ENCODE data around the gene PKP4. TPM values are rescaled to one million over a fixed set of nuclear protein-coding genes. Genes with fewer than 3 reads are reported as not detected.

PKP4 gene
- total RNA-seq, 2 donors from 2014 or later = 90.5 to 102 TPM

- Histone ChIP-seq H3K4me3 (ENCODE audit: low read length) (no peak overlapping the region), H3K36me3 (ENCODE audit: control insufficient read depth, insufficient read depth, low read length) (no peaks in the 10 kb centered on the region), H3K4me1 (ENCODE audit: control insufficient read depth, insufficient read depth, low read length) (peaks cover 2% of the 10 kb centered on the region), H3K9me3 (ENCODE audit: control insufficient read depth, low read length) (no peaks in the 10 kb centered on the region), H3K27ac (ENCODE audit: low read depth, low read length) (no peak overlapping the region), H3K27me3 (ENCODE audit: control insufficient read depth, insufficient read depth, low read length, poor library complexity, severe bottlenecking) (no peaks in the 10 kb centered on the region), H3K9ac (ENCODE audit: extremely low read depth, low read length, poor library complexity, severe bottlenecking) (no peak overlapping the region)
- Mint-ChIP-seq H3K4me1 (peaks cover 19% of the 10 kb centered on the region), H3K4me3 (no peak overlapping the region), H3K9me3 (no peaks in the 10 kb centered on the region), H3K36me3 (ENCODE audit: low read depth) (no peaks in the 10 kb centered on the region), H3K27ac (no peak overlapping the region), H3K27me3 (ENCODE audit: insufficient read depth) (no peaks in the 10 kb centered on the region)
- no peak for DNase-seq
- WGBS, 2 experiments (ENCODE audit: insufficient coverage in 1 of 2, insufficient read length in 1 of 2) = 80 to 98% methylated on average over 1 to 2 of the region's 2 CpGs
- TF ChIP-seq CTCF (conservative IDR thresholded peaks at IDR 0.05) = no peak
Observed at GRCh38 chr2:158507679-158508078, 50.9 kb downstream of the PKP4 start.

- H3K27me3 Mint-ChIP-seq (ENCODE audit: insufficient read depth) = no peaks in the 10 kb centered on the region
- Histone ChIP-seq H3K27ac (ENCODE audit: low read depth, low read length) (no peak overlapping the region), H3K4me1 (ENCODE audit: control insufficient read depth, insufficient read depth, low read length) (peaks cover 2% of the 10 kb centered on the region), H3K9ac (ENCODE audit: extremely low read depth, low read length, poor library complexity, severe bottlenecking) (no peak overlapping the region), H3K36me3 (ENCODE audit: control insufficient read depth, insufficient read depth, low read length) (peaks cover 6% of the 10 kb centered on the region), H3K9me3 (ENCODE audit: control insufficient read depth, low read length) (no peaks in the 10 kb centered on the region), H3K4me3 (ENCODE audit: low read length) (no peak overlapping the region), H3K27me3 (ENCODE audit: control insufficient read depth, insufficient read depth, low read length, poor library complexity, severe bottlenecking) (no peaks in the 10 kb centered on the region)
- WGBS, 2 experiments (ENCODE audit: insufficient coverage in 1 of 2, insufficient read length in 1 of 2) = 86 to 93% methylated on average over 2 of the region's 2 CpGs
- no peaks in the 10 kb centered on the region for H3K9me3 Mint-ChIP-seq
- peaks cover 2% of the 10 kb centered on the region for H3K36me3 Mint-ChIP-seq (ENCODE audit: low read depth)
- no peak overlapping the region for H3K4me3 Mint-ChIP-seq
- no peak overlapping the region for H3K27ac Mint-ChIP-seq
- H3K4me1 Mint-ChIP-seq = peaks cover 23% of the 10 kb centered on the region
- no peak for DNase-seq
- TF ChIP-seq CTCF (conservative IDR thresholded peaks at IDR 0.05) = no peak
Observed at GRCh38 chr2:158509928-158510797, 53.4 kb downstream of the PKP4 start.

GRCh38 chr2:158510887-158511286 lies 54.1 kb downstream of the PKP4 start:
- Histone ChIP-seq H3K36me3 (ENCODE audit: control insufficient read depth, insufficient read depth, low read length) (peaks cover 6% of the 10 kb centered on the region), H3K9ac (ENCODE audit: extremely low read depth, low read length, poor library complexity, severe bottlenecking) (no peak overlapping the region), H3K4me3 (ENCODE audit: low read length) (no peak overlapping the region), H3K27me3 (ENCODE audit: control insufficient read depth, insufficient read depth, low read length, poor library complexity, severe bottlenecking) (no peaks in the 10 kb centered on the region), H3K27ac (ENCODE audit: low read depth, low read length) (no peak overlapping the region), H3K4me1 (ENCODE audit: control insufficient read depth, insufficient read depth, low read length) (no peaks in the 10 kb centered on the region), H3K9me3 (ENCODE audit: control insufficient read depth, low read length) (no peaks in the 10 kb centered on the region)
- no peaks in the 10 kb centered on the region for H3K9me3 Mint-ChIP-seq
- no peak overlapping the region for H3K27ac Mint-ChIP-seq
- H3K36me3 Mint-ChIP-seq (ENCODE audit: low read depth) = peaks cover 2% of the 10 kb centered on the region
- H3K4me3 Mint-ChIP-seq = no peak overlapping the region
- H3K27me3 Mint-ChIP-seq (ENCODE audit: insufficient read depth) = no peaks in the 10 kb centered on the region
- no peak for DNase-seq
- 94 to 100% methylated on average over 2 to 8 of the region's 8 CpGs for WGBS, 2 experiments (ENCODE audit: insufficient coverage in 1 of 2, insufficient read length in 1 of 2)
- peaks cover 16% of the 10 kb centered on the region for H3K4me1 Mint-ChIP-seq
- TF ChIP-seq CTCF (conservative IDR thresholded peaks at IDR 0.05) = no peak

Measured in endodermal cell (in vitro differentiated cells).